Right lobe of liver (tissue), 6 donors: ENCODE results near the gene XRRA1. TPM values are rescaled to one million over a fixed set of nuclear protein-coding genes. Genes with fewer than 3 reads are reported as not detected.

Experiments
- ATAC-seq, 4 donors: fragments of 200-7000 bp; cut with Tn5 transposase; one replicate each; pipeline ENCODE4 v1.9.1; 2020; ENCODE audit warnings: mild to moderate bottlenecking in 4 of 4, moderate library complexity in 4 of 4
- DNase-seq, 3 donors: peaks; one replicate each; pipeline ENCODE4 v3.0.0-alpha.2; 2020
- H3K27ac ChIP-seq, 3 donors: fragments of 200-600 bp; one replicate each; pipeline ENCODE4 v1.8.0; 2022
- H3K27me3 ChIP-seq, 2 donors: fragments of 200-600 bp; one replicate each; pipeline ENCODE4 v1.8.0; 2022
- H3K36me3 ChIP-seq, 4 donors: fragments of 200-600 bp; sonication (generic) in 1 of 4; one replicate each; pipeline versions ENCODE4 v1.5.1 to v1.8.0; 2017 to 2022; ENCODE audit warnings: control low read depth in 1 of 4
- H3K4me1 ChIP-seq, 4 donors: fragments of 200-600 bp; sonication (generic) in 1 of 4; one replicate each; pipeline versions ENCODE4 v1.5.1 to v1.8.0; 2017 to 2022; ENCODE audit warnings: control low read depth in 1 of 4
- H3K4me3 ChIP-seq, 3 donors: fragments of 200-600 bp; one replicate each; pipeline ENCODE4 v1.8.0; 2022
- H3K9me3 ChIP-seq, 4 donors: fragments of 200-600 bp; sonication (generic) in 1 of 4; one replicate each; pipeline versions ENCODE4 v1.5.1 to v1.8.0; 2017 to 2022; ENCODE audit warnings: control low read depth in 1 of 4
- POLR2A ChIP-seq: fragments of 450-650 bp; IDR thresholded peaks from one replicate; pipeline ENCODE4 v1.6.1; 2017; ENCODE audit warnings: antibody characterized with exemption, mild to moderate bottlenecking
- WGBS: methylation state at CpG from one replicate; pipeline ENCODE4 v1.1.6; 2018; ENCODE audit warnings: low coverage, low lambda C conversion rate; ENCODE audit not compliant: insufficient coverage; ENCODE audit errors: missing lambda C conversion rate; 5-methylcytosine and 5-hydroxymethylcytosine counted together
- intact Hi-C, 2 donors: fragments of 100-400 bp; cut with DNase I; formaldehyde crosslinking; loops; one replicate each; pipeline versions ENCODE4 v1.11.2 to v1.14.1; 2022
- total RNA-seq, 6 experiments: library from RNA; depleted of rRNA in 2 of 6; stranded (reverse); fragments of >200 nt in 2 of 6; fragmentation: NEBNext Ultra II Directional in 3 of 6; extraction: Animal tissue kit (Norgen Biotek cat#: 25700) in 3 of 6; gene quantifications; one replicate each; pipeline versions ENCODE4 v1.1.0 to v1.2.4, GENCODE V29; 2016 to 2023
- TF ChIP-seq, protein P1 (sequence below), 4 donors: fragments of 200-600 bp in 3 of 4; fragments of 450-650 bp in 1 of 4; IDR thresholded peaks; one replicate each; pipeline versions ENCODE4 v1.5.1 to v1.8.0; 2016 to 2022; ENCODE audit warnings: antibody characterized with exemption in 4 of 4, mild to moderate bottlenecking in 2 of 4
- donor health status: DM: no; HTN: yes; CAD: no.
- donor health status: DM: no; HTN: no; CAD: no.
- donor health status: DM: no; HTN: no; CAD: no.
- donor health status: DM: no; HTN: yes; CAD: no.
- donor health status: DM: no; HTN: yes; CAD: no.

The XRRA1 gene
- total RNA-seq, 6 experiments from 2014 or later = 4.7 to 15.7 (median 8.0) TPM

- H3K4me3 ChIP-seq = peak overlapping the region; percentile 70 to 96 (median 95)
- DNase-seq = no peak
These were observed 854 bp upstream of the XRRA1 start for GRCh38 chr11:74949753-74950137.

DNA sequence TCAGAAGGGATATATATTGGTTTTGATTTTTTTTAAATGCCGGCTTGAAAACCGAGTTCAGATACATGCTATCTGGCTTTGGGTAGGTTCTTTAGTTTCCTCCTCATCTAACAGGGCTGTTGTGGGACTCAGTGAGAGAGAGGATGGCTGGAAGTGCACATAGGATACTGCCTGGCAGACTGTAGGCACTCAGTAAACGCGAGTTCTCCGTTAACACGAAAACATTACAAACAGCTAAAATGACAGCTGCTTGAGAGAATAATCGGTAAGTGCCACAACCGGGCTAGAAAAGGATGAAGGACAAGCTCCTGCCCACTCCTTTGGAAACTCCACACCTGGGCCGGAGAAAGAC is 369 bp downstream of the XRRA1 start:
- peak overlapping the region; percentile 74 to 83 (median 78) for H3K27ac ChIP-seq
- peaks cover 0 to 22% (median 6%) of the 10 kb centered on the region in 4 donors for H3K4me1 ChIP-seq
- H3K36me3 ChIP-seq = no peaks in the 10 kb centered on the region
- ATAC-seq (peak; percentile 39 to 64 (median 49)), DNase-seq (no peak)
- H3K9me3 ChIP-seq = no peaks in the 10 kb centered on the region
- H3K4me3 ChIP-seq = peak overlapping the region; percentile 70 to 96 (median 95)
- TF ChIP-seq POLR2A = no peak
- TF ChIP-seq, protein P1, sequence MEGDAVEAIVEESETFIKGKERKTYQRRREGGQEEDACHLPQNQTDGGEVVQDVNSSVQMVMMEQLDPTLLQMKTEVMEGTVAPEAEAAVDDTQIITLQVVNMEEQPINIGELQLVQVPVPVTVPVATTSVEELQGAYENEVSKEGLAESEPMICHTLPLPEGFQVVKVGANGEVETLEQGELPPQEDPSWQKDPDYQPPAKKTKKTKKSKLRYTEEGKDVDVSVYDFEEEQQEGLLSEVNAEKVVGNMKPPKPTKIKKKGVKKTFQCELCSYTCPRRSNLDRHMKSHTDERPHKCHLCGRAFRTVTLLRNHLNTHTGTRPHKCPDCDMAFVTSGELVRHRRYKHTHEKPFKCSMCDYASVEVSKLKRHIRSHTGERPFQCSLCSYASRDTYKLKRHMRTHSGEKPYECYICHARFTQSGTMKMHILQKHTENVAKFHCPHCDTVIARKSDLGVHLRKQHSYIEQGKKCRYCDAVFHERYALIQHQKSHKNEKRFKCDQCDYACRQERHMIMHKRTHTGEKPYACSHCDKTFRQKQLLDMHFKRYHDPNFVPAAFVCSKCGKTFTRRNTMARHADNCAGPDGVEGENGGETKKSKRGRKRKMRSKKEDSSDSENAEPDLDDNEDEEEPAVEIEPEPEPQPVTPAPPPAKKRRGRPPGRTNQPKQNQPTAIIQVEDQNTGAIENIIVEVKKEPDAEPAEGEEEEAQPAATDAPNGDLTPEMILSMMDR (IDR thresholded peaks at IDR 0.05) = no peak
- H3K27me3 ChIP-seq = no peaks in the 10 kb centered on the region
- 0% methylated on average over 9 of the region's 9 CpGs for WGBS
- intact Hi-C loops = no loop called here

More at GRCh38 chr11:74949753-74950137, 854 bp upstream of the XRRA1 start:
- Histone ChIP-seq H3K9me3 (no peaks in the 10 kb centered on the region), H3K4me1 (peaks cover 0 to 22% (median 6%) of the 10 kb centered on the region in 4 donors), H3K27me3 (no peaks in the 10 kb centered on the region), H3K36me3 (no peaks in the 10 kb centered on the region), H3K27ac (peak overlapping the region in 2 of 3 donors; percentile 68 to 78)
- ATAC-seq = peak in 1 of 4 donors; percentile 7
- WGBS = 0% methylated on average over 6 of the region's 6 CpGs
- intact Hi-C loops = no loop called here
- TF ChIP-seq, protein P1 (IDR thresholded peaks at IDR 0.05) = no peak
- no peak for TF ChIP-seq POLR2A

- Histone ChIP-seq H3K4me3 (no peak overlapping the region), H3K27ac (no peak overlapping the region), H3K36me3 (peaks cover 0 to 2% (median 0%) of the 10 kb centered on the region in 4 donors), H3K4me1 (no peaks in the 10 kb centered on the region), H3K9me3 (no peaks in the 10 kb centered on the region), H3K27me3 (no peaks in the 10 kb centered on the region)
- DNase-seq = no peak
- 90% methylated on average over 4 of the region's 5 CpGs for WGBS
- intact Hi-C loops = no loop called here
- TF ChIP-seq, protein P1 (IDR thresholded peaks at IDR 0.05) = no peak
- TF ChIP-seq POLR2A = no peak
- no peak for ATAC-seq
These were observed 6.7 kb downstream of the XRRA1 start for GRCh38 chr11:74942073-74942759.

DNA sequence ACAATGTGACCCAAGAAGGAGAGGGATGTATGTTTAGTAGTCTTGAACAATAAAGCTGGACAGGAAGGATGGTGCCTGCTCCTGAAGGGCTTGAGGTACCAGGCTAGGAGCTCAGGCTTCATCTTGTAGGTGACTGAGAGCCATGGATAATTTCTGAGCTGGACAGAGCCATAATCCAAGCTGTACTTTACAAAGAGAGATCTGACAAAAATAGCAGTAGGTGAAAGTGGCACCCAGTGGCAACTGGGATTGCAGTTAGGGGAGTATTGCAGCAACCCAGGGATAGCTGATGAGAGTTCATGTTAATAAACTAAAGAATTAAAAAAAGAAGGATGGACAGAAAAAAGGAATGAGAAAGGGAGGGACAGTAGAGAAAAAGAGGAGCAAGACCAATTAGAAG is 7.4 kb downstream of the XRRA1 start:
- peaks cover 0 to 2% (median 0%) of the 10 kb centered on the region in 4 donors for H3K36me3 ChIP-seq
- no peak for TF ChIP-seq POLR2A
- TF ChIP-seq, protein P1 (IDR thresholded peaks at IDR 0.05) = no peak

More for the DNA sequence above, 7.4 kb downstream of the XRRA1 start:
- Histone ChIP-seq H3K4me3 (no peak overlapping the region), H3K27ac (no peak overlapping the region), H3K27me3 (no peaks in the 10 kb centered on the region), H3K4me1 (no peaks in the 10 kb centered on the region), H3K9me3 (no peaks in the 10 kb centered on the region)
- ATAC-seq = no peak
- no peak for DNase-seq
- intact Hi-C loops = no loop called here
